H9 (cell line): ENCODE data around the gene TMC4. TPM values are rescaled to one million over a fixed set of nuclear protein-coding genes. Genes with fewer than 3 reads are reported as not detected.

ENCODE experiments used
- DNase-seq: peaks from one replicate; pipeline ENCODE4 v3.0.0-alpha.2; 2017
- H2AFZ ChIP-seq: one replicate; pipeline ENCODE4 v1.6.1; 2013; ENCODE audit warnings: mild to moderate bottlenecking, low read length, control low read depth, moderate library complexity
- H2AK5ac ChIP-seq: 2 replicates; pipeline ENCODE4 v1.6.1; 2013; ENCODE audit warnings: low read length, control low read depth, mixed read lengths; ENCODE audit not compliant: insufficient read length
- H2BK120ac ChIP-seq: one replicate; pipeline ENCODE4 v1.6.1; 2013; ENCODE audit warnings: low read depth, mild to moderate bottlenecking, low read length, control low read depth, inconsistent platforms; ENCODE audit not compliant: poor library complexity, severe bottlenecking
- H2BK12ac ChIP-seq: 2 replicates; pipeline ENCODE4 v1.6.1; 2013; ENCODE audit warnings: low read length, control low read depth, mixed read lengths, low read depth; ENCODE audit not compliant: insufficient read length
- H2BK15ac ChIP-seq: 2 replicates; pipeline ENCODE4 v1.6.1; 2013; ENCODE audit warnings: low read depth, low read length, control low read depth
- H2BK20ac ChIP-seq: one replicate; pipeline ENCODE4 v1.6.1; 2013; ENCODE audit warnings: low read depth, mild to moderate bottlenecking, low read length, control low read depth, inconsistent platforms; ENCODE audit not compliant: poor library complexity, severe bottlenecking
- H2BK5ac ChIP-seq: 2 replicates; pipeline ENCODE4 v1.6.1; 2013; ENCODE audit warnings: low read length, control low read depth, mixed read lengths; ENCODE audit not compliant: insufficient read length
- H3K14ac ChIP-seq: 2 replicates; pipeline ENCODE4 v1.6.1; 2013; ENCODE audit warnings: low read length, control low read depth; ENCODE audit not compliant: insufficient read depth
- H3K18ac ChIP-seq: 2 replicates; pipeline ENCODE4 v1.6.1; 2013; ENCODE audit warnings: low read depth, mild to moderate bottlenecking, mixed read lengths, low read length, control low read depth; ENCODE audit not compliant: insufficient read length
- H3K23ac ChIP-seq: 2 replicates; pipeline ENCODE4 v1.6.1; 2013; ENCODE audit warnings: low read length, control low read depth, mixed read lengths, low read depth; ENCODE audit not compliant: insufficient read length
- H3K23me2 ChIP-seq: 2 replicates; pipeline ENCODE4 v1.6.1; 2013; ENCODE audit warnings: low read depth, mild to moderate bottlenecking, mixed read lengths, low read length, control low read depth; ENCODE audit not compliant: insufficient read length, poor library complexity, severe bottlenecking
- H3K27ac ChIP-seq: 2 replicates; pipeline ENCODE4 v1.5.1; 2013; ENCODE audit warnings: low read length, control low read depth, mixed read lengths, low read depth; ENCODE audit not compliant: insufficient read length
- H3K27me3 ChIP-seq: 2 replicates; pipeline ENCODE4 v1.6.1; 2013; ENCODE audit warnings: low read length, control low read depth, inconsistent platforms; ENCODE audit not compliant: insufficient read depth
- H3K4ac ChIP-seq: 2 replicates; pipeline ENCODE4 v1.6.1; 2013; ENCODE audit warnings: low read depth, mild to moderate bottlenecking, control low read depth, inconsistent platforms, low read length, moderate library complexity
- H3K4me1 ChIP-seq: 2 replicates; pipeline ENCODE4 v1.6.1; 2013; ENCODE audit warnings: low read length, control low read depth, inconsistent platforms; ENCODE audit not compliant: insufficient read depth
- H3K4me2 ChIP-seq: 2 replicates; pipeline ENCODE4 v1.6.1; 2013; ENCODE audit warnings: low read length, control low read depth, mixed read lengths; ENCODE audit not compliant: insufficient read length, insufficient read depth
- H3K56ac ChIP-seq: 2 replicates; pipeline ENCODE4 v1.6.1; 2013; ENCODE audit warnings: low read depth, mild to moderate bottlenecking, mixed read lengths, low read length, control low read depth; ENCODE audit not compliant: insufficient read length
- H3K79me1 ChIP-seq: 2 replicates; pipeline ENCODE4 v1.6.1; 2013; ENCODE audit warnings: low read depth, mild to moderate bottlenecking, moderate library complexity, low read length, control low read depth, inconsistent platforms; ENCODE audit not compliant: insufficient read depth, poor library complexity, severe bottlenecking
- H3K79me2 ChIP-seq: 2 replicates; pipeline ENCODE4 v1.6.1; 2013; ENCODE audit warnings: low read length, control low read depth, inconsistent platforms; ENCODE audit not compliant: insufficient read depth
- H3K9ac ChIP-seq: 2 replicates; pipeline ENCODE4 v1.6.1; 2013; ENCODE audit warnings: low read length, control low read depth, mixed read lengths; ENCODE audit not compliant: insufficient read length; ENCODE audit errors: extremely low read depth
- H3K9me3 ChIP-seq: one replicate; pipeline ENCODE4 v1.6.1; 2013; ENCODE audit warnings: low read depth, low read length, inconsistent platforms; ENCODE audit not compliant: control insufficient read depth
- H3T11ph ChIP-seq: one replicate; pipeline ENCODE4 v1.6.1; 2013; ENCODE audit warnings: mild to moderate bottlenecking, low read length, control low read depth, inconsistent platforms
- H4K20me1 ChIP-seq: one replicate; pipeline ENCODE4 v1.6.1; 2013; ENCODE audit not compliant: control insufficient read depth, insufficient read length, insufficient read depth
- H4K5ac ChIP-seq: 2 replicates; pipeline ENCODE4 v1.6.1; 2013; ENCODE audit warnings: low read depth, mild to moderate bottlenecking, mixed read lengths, low read length, control low read depth; ENCODE audit not compliant: insufficient read length
- H4K8ac ChIP-seq: replicated peaks from 2 replicates; pipeline ENCODE4 v1.6.1; 2013; ENCODE audit warnings: low read length, control low read depth, mixed read lengths, low read depth; ENCODE audit not compliant: insufficient read length
- H4K91ac ChIP-seq: 2 replicates; pipeline ENCODE4 v1.6.1; 2013; ENCODE audit warnings: low read depth, mild to moderate bottlenecking, moderate library complexity, mixed read lengths, low read length, control low read depth; ENCODE audit not compliant: insufficient read length
- H3K27ac Mint-ChIP-seq, 3 experiments: 2 replicates in 2 of 3; 3 replicates in 1 of 3; pipeline ENCODE4 v1.8.0; 2020 to 2021; ENCODE audit warnings: mixed read lengths in 3 of 3, mild to moderate bottlenecking in 1 of 3, moderate library complexity in 1 of 3
- H3K27me3 Mint-ChIP-seq: 2 replicates; pipeline ENCODE4 v1.8.0; 2021; ENCODE audit warnings: low read depth, mild to moderate bottlenecking, moderate library complexity, mixed read lengths
- H3K36me3 Mint-ChIP-seq, 3 experiments: 2 replicates in 2 of 3; 3 replicates in 1 of 3; pipeline ENCODE4 v1.8.0; 2020 to 2021; ENCODE audit warnings: low read depth in 3 of 3, mixed read lengths in 3 of 3; ENCODE audit not compliant: insufficient read depth in 1 of 3
- H3K4me1 Mint-ChIP-seq, 2 experiments: 2 replicates each; pipeline ENCODE4 v1.8.0; 2020; ENCODE audit warnings: mixed read lengths in 2 of 2
- H3K4me3 Mint-ChIP-seq, 2 experiments: 2 replicates in 1 of 2; 3 replicates in 1 of 2; pipeline ENCODE4 v1.8.0; 2020 to 2021; ENCODE audit warnings: mild to moderate bottlenecking in 2 of 2, mixed read lengths in 2 of 2, moderate library complexity in 1 of 2
- H3K9me3 Mint-ChIP-seq, 2 experiments: 2 replicates in 1 of 2; 3 replicates in 1 of 2; pipeline ENCODE4 v1.8.0; 2020; ENCODE audit warnings: mild to moderate bottlenecking in 2 of 2, mixed read lengths in 2 of 2, moderate library complexity in 1 of 2
- WGBS: extraction: QIAGEN DNeasy Blood & Tissue Kit; methylation state at CpG from one replicate; pipeline ENCODE4 v1.1.7; 2013; ENCODE audit warnings: missing lambda C conversion rate, low lambda C conversion rate, mixed read lengths; ENCODE audit not compliant: insufficient read length; ENCODE audit errors: extremely low coverage; 5-methylcytosine and 5-hydroxymethylcytosine counted together
- total RNA-seq: library from RNA; stranded (reverse); gene quantifications from 2 replicates; pipeline ENCODE4 v1.2.1, GENCODE V29; 2021
- TF ChIP-seq, protein P1 (sequence below): fragments of 200-600 bp; sonication (generic); conservative IDR thresholded peaks from 3 replicates; pipeline ENCODE4 v1.8.0; 2021; ENCODE audit warnings: antibody characterized with exemption, mild to moderate bottlenecking

TMC4 gene
- total RNA-seq, 1 experiment from 2014 or later = 12.2 TPM

DNA sequence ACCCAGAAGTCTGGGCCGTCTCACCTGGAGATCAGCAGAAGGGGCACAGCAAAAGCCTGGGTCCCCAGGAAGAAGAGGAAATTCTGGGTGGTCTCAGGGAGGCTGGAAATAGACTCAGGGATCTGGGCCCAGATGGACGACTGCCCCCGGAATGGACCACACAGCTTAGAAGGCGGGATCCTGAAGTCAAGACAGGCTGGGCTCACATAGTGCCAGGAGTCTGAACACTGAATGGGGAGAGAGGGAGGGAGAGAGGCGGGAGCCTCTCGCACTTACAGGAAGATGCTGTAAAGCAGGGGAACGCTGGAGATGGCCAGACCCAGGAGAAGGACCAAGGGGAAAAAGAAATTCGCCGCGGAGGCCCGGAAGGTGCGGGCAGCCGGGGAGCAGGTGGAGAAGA lies 12.1 kb downstream of the TMC4 start:
- Histone ChIP-seq H3K56ac (no peak overlapping the region), H2BK12ac (no peak overlapping the region), H3K9me3 (no peaks in the 10 kb centered on the region), H3K23ac (no peak overlapping the region), H2BK20ac (no peak overlapping the region), H4K20me1 (no peaks in the 10 kb centered on the region), H2AK5ac (no peak overlapping the region), H3K27ac (no peak overlapping the region), H2BK120ac (no peak overlapping the region), H3K23me2 (peaks cover 18% of the 10 kb centered on the region), H3K9ac (peak overlapping the region; percentile 59), H4K5ac (no peak overlapping the region), H2BK15ac (no peak overlapping the region), H3K4me1 (no peaks in the 10 kb centered on the region), H3K18ac (no peak overlapping the region), H3K79me1 (no peaks in the 10 kb centered on the region), H3K79me2 (no peaks in the 10 kb centered on the region; the same call in 1 of the 2 replicates), H3K4me2 (peak overlapping the region; percentile 81), H3T11ph (no peak overlapping the region), H4K8ac (no peak overlapping the region), H2AFZ (no peak overlapping the region), H4K91ac (no peak overlapping the region), H3K27me3 (no peaks in the 10 kb centered on the region), H3K4ac (no peak overlapping the region), H2BK5ac (no peak overlapping the region), H3K14ac (0 out of 2 replicates have a peak overlapping the region, but pooled peaks have one; percentile 15)
- peaks cover 40% of the 10 kb centered on the region for H3K27me3 Mint-ChIP-seq
- H3K9me3 Mint-ChIP-seq = peaks cover 0 to 5% of the 10 kb centered on the region in 2 experiments; a peak in 2 of 5 replicates
- TF ChIP-seq, protein P1, sequence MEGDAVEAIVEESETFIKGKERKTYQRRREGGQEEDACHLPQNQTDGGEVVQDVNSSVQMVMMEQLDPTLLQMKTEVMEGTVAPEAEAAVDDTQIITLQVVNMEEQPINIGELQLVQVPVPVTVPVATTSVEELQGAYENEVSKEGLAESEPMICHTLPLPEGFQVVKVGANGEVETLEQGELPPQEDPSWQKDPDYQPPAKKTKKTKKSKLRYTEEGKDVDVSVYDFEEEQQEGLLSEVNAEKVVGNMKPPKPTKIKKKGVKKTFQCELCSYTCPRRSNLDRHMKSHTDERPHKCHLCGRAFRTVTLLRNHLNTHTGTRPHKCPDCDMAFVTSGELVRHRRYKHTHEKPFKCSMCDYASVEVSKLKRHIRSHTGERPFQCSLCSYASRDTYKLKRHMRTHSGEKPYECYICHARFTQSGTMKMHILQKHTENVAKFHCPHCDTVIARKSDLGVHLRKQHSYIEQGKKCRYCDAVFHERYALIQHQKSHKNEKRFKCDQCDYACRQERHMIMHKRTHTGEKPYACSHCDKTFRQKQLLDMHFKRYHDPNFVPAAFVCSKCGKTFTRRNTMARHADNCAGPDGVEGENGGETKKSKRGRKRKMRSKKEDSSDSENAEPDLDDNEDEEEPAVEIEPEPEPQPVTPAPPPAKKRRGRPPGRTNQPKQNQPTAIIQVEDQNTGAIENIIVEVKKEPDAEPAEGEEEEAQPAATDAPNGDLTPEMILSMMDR = no peak
- peak overlapping the region in 2 of 3 experiments; percentile 96 to 99; a peak in 4 of 7 replicates for H3K27ac Mint-ChIP-seq
- no CpG with 5 or more reads among the region's 13 CpGs for WGBS
- peaks cover 11 to 24% (median 22%) of the 10 kb centered on the region in 3 experiments for H3K36me3 Mint-ChIP-seq
- peaks cover 33 to 41% of the 10 kb centered on the region in 2 experiments for H3K4me1 Mint-ChIP-seq
- peak overlapping the region; percentile 99 to 100 for H3K4me3 Mint-ChIP-seq
- no peak for DNase-seq
